Right lobe of liver (tissue), 6 donors: ENCODE data around the gene DIAPH2. TPM values are rescaled to one million over a fixed set of nuclear protein-coding genes. Genes with fewer than 3 reads are reported as not detected.

Experiments used
- ATAC-seq, 4 donors: fragments of 200-7000 bp; cut with Tn5 transposase; one replicate each; pipeline ENCODE4 v1.9.1; 2020; ENCODE audit warnings: mild to moderate bottlenecking in 4 of 4, moderate library complexity in 4 of 4
- DNase-seq, 3 donors: peaks; one replicate each; pipeline ENCODE4 v3.0.0-alpha.2; 2020
- H3K27ac ChIP-seq, 3 donors: fragments of 200-600 bp; one replicate each; pipeline ENCODE4 v1.8.0; 2022
- H3K27me3 ChIP-seq, 2 donors: fragments of 200-600 bp; one replicate each; pipeline ENCODE4 v1.8.0; 2022
- H3K36me3 ChIP-seq, 4 donors: fragments of 200-600 bp; sonication (generic) in 1 of 4; one replicate each; pipeline versions ENCODE4 v1.5.1 to v1.8.0; 2017 to 2022; ENCODE audit warnings: control low read depth in 1 of 4
- H3K4me1 ChIP-seq, 4 donors: fragments of 200-600 bp; sonication (generic) in 1 of 4; one replicate each; pipeline versions ENCODE4 v1.5.1 to v1.8.0; 2017 to 2022; ENCODE audit warnings: control low read depth in 1 of 4
- H3K4me3 ChIP-seq, 3 donors: fragments of 200-600 bp; one replicate each; pipeline ENCODE4 v1.8.0; 2022
- H3K9me3 ChIP-seq, 4 donors: fragments of 200-600 bp; sonication (generic) in 1 of 4; one replicate each; pipeline versions ENCODE4 v1.5.1 to v1.8.0; 2017 to 2022; ENCODE audit warnings: control low read depth in 1 of 4
- POLR2A ChIP-seq: fragments of 450-650 bp; IDR thresholded peaks from one replicate; pipeline ENCODE4 v1.6.1; 2017; ENCODE audit warnings: antibody characterized with exemption, mild to moderate bottlenecking
- WGBS: methylation state at CpG from one replicate; pipeline ENCODE4 v1.1.6; 2018; ENCODE audit warnings: low coverage, low lambda C conversion rate; ENCODE audit not compliant: insufficient coverage; ENCODE audit errors: missing lambda C conversion rate; 5-methylcytosine and 5-hydroxymethylcytosine counted together
- intact Hi-C, 2 donors: fragments of 100-400 bp; cut with DNase I; formaldehyde crosslinking; loops; one replicate each; pipeline versions ENCODE4 v1.11.2 to v1.14.1; 2022
- total RNA-seq, 6 experiments: library from RNA; depleted of rRNA in 2 of 6; stranded (reverse); fragments of >200 nt in 2 of 6; fragmentation: NEBNext Ultra II Directional in 3 of 6; extraction: Animal tissue kit (Norgen Biotek cat#: 25700) in 3 of 6; gene quantifications; one replicate each; pipeline versions ENCODE4 v1.1.0 to v1.2.4, GENCODE V29; 2016 to 2023
- TF ChIP-seq, protein P1 (sequence below), 4 donors: fragments of 200-600 bp in 3 of 4; fragments of 450-650 bp in 1 of 4; IDR thresholded peaks; one replicate each; pipeline versions ENCODE4 v1.5.1 to v1.8.0; 2016 to 2022; ENCODE audit warnings: antibody characterized with exemption in 4 of 4, mild to moderate bottlenecking in 2 of 4
- donor health status: DM: no; HTN: yes; CAD: no.
- donor health status: DM: no; HTN: no; CAD: no.
- donor health status: DM: no; HTN: no; CAD: no.
- donor health status: DM: no; HTN: yes; CAD: no.
- donor health status: DM: no; HTN: yes; CAD: no.

DIAPH2 gene
- total RNA-seq, 6 experiments from 2014 or later = 10.6 to 20.0 (median 16.4) TPM

DNA sequence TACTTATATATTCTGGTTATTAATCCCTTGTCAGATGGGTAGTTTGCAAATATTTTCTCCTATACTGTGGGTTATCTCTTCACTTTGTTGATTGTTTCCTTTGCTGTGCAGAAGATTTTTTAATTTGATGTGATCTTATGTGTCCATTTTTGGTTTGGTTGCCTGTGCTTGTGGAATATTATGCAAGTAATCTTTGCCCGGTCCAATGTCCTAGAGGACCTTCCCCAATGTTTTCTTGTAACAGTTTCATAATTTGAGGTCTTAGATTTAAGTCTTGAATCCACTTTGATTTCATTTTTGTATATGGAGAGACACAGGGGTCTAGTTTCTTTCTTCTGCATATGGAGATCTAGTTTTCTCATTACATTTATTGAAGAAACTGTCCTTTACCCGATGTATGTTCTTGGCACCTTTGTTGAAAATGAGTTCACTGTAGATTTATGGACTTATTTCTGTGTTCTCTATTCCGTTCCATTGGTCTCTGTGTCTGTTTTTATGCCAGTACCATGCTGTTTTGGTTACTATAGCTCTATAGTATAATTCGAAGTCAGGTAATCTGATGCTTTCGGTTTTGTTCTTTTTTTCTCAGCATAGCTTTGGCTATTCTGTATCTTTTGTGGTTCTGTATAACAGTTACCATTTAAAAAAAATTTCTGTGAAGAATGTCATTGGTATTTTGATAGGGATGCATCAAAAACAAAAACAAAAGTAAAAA is 34.7 kb downstream of the DIAPH2 start:
- Histone ChIP-seq H3K27ac (peak overlapping the region in 1 of 3 donors; percentile 44), H3K9me3 (no peaks in the 10 kb centered on the region), H3K27me3 (no peaks in the 10 kb centered on the region), H3K36me3 (no peaks in the 10 kb centered on the region), H3K4me3 (no peak overlapping the region), H3K4me1 (peaks cover 0 to 11% (median 0%) of the 10 kb centered on the region in 4 donors)
- WGBS = 58% methylated on average over 5 of the region's 5 CpGs
- DNase-seq (no peak), ATAC-seq (peak in 2 of 4 donors; percentile 29 to 51)
- intact Hi-C loops = no loop called here
- TF ChIP-seq POLR2A = no peak
- TF ChIP-seq, protein P1, sequence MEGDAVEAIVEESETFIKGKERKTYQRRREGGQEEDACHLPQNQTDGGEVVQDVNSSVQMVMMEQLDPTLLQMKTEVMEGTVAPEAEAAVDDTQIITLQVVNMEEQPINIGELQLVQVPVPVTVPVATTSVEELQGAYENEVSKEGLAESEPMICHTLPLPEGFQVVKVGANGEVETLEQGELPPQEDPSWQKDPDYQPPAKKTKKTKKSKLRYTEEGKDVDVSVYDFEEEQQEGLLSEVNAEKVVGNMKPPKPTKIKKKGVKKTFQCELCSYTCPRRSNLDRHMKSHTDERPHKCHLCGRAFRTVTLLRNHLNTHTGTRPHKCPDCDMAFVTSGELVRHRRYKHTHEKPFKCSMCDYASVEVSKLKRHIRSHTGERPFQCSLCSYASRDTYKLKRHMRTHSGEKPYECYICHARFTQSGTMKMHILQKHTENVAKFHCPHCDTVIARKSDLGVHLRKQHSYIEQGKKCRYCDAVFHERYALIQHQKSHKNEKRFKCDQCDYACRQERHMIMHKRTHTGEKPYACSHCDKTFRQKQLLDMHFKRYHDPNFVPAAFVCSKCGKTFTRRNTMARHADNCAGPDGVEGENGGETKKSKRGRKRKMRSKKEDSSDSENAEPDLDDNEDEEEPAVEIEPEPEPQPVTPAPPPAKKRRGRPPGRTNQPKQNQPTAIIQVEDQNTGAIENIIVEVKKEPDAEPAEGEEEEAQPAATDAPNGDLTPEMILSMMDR (IDR thresholded peaks at IDR 0.05) = no peak

DNA sequence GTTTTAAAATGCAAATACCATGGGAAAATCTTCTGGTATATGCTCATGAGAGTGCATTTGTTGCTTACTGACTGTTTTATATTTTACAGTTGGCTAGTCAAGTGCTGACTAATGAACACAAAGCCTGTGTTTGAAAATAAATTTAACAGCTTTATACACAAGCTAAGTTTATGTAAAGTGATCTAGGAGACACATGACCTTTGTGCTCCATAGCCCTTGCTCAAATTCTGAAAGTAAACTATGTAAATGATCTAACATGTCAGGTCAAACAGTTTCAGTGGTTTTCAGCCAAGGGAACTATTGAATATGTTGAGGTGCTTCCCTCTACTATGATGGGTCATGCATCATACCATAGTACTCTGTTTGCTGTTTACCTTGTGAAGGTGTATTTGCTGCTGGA is 36.7 kb downstream of the DIAPH2 start:
- intact Hi-C loops = no loop called here
- no peaks in the 10 kb centered on the region for H3K27me3 ChIP-seq
- ATAC-seq = peak; percentile 80 to 93 (median 86)
- peaks cover 0 to 11% (median 0%) of the 10 kb centered on the region in 4 donors for H3K4me1 ChIP-seq
- TF ChIP-seq, protein P1 (IDR thresholded peaks at IDR 0.05) = no peak
- no peak for TF ChIP-seq POLR2A
- H3K27ac ChIP-seq = peak overlapping the region in 2 of 3 donors; percentile 16 to 38
- no peak overlapping the region for H3K4me3 ChIP-seq
- DNase-seq = no peak
- no peaks in the 10 kb centered on the region for H3K9me3 ChIP-seq
- H3K36me3 ChIP-seq = no peaks in the 10 kb centered on the region

DNA sequence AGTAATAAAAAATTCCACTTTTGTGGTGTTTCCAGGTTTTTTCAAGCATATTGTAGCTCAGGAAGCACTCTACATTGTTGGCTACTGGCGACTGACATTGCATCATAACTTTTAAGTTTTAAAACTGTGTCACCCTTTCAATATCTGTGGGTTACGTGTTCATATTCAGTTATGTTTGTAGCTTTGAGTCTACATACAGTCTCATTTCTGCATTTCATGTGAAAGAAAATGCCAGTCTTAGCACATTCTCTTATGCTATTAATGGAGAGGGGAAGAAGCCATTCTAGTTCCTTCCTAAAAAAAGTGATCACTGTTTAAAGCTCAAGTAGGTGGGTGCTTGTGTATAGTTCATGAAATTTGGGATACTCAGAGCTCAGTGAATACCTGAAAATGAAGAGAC is 38.1 kb downstream of the DIAPH2 start:
- Histone ChIP-seq H3K27ac (no peak overlapping the region), H3K27me3 (no peaks in the 10 kb centered on the region), H3K4me3 (no peak overlapping the region), H3K4me1 (peaks cover 0 to 11% (median 0%) of the 10 kb centered on the region in 4 donors), H3K9me3 (no peaks in the 10 kb centered on the region), H3K36me3 (no peaks in the 10 kb centered on the region)
- TF ChIP-seq POLR2A = no peak
- TF ChIP-seq, protein P1 (IDR thresholded peaks at IDR 0.05) = no peak
- 60% methylated on average over 2 of the region's 2 CpGs for WGBS
- DNase-seq (no peak), ATAC-seq (peak in 3 of 4 donors; percentile 12 to 29 (median 14))
- intact Hi-C loops = no loop called here

DNA sequence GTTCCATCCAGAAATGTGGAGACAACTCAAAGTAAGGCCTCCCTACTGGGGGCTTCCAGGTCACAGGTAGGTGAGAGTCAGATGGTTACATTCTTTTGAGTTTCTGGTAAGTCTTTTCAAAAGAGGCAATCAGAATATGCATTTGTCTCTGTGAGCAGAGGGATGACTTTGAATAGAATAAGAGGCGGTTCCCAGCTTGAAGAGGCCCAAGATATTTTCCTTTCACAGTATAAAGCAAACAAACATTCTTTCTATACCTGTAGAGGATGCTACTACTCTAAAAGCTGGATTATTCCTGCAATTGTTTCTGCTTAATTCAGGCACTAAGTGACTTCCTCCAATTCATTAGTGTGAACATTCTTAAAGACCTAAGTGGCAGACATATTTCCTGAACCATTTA is 44.4 kb downstream of the DIAPH2 start:
- ATAC-seq (no peak), DNase-seq (no peak)
- intact Hi-C loops = no loop called here
- no peaks in the 10 kb centered on the region for H3K9me3 ChIP-seq
- H3K36me3 ChIP-seq = no peaks in the 10 kb centered on the region
- no peaks in the 10 kb centered on the region for H3K4me1 ChIP-seq
- TF ChIP-seq, protein P1 (IDR thresholded peaks at IDR 0.05) = no peak
- TF ChIP-seq POLR2A = no peak
- H3K4me3 ChIP-seq = no peak overlapping the region
- 63% methylated on average over 1 of the region's 1 CpG for WGBS
- no peak overlapping the region for H3K27ac ChIP-seq
- H3K27me3 ChIP-seq = no peaks in the 10 kb centered on the region
